Measurements from ENCODE around the gene TMLHE.
"Not testable (repeated sequence)": the region's sequence is repeated elsewhere in the genome, so short reads cannot be mapped to it uniquely, and the experiment has no call there.

The TMLHE gene

DNA sequence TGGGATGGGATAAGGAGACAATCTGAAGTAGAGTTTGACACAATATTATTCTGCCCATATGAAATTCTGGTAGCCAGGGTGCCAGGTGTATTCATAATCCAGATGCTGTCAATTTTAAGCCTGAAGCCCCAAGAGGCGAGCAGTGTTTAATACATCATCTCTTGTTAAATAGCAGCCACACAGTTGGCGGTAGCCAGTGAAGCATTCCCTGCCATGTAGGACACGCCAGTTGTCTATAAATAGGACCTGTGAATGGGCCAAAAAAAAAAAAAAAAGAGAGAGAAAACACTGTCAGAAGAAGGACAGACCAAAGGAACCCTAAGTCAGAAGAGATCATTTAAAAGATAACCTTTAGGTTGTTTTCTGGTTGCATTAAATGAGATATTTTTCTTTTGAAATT, 121.3 kb downstream of the TMLHE start:
- DNase-seq: not testable (repeated sequence)

DNA sequence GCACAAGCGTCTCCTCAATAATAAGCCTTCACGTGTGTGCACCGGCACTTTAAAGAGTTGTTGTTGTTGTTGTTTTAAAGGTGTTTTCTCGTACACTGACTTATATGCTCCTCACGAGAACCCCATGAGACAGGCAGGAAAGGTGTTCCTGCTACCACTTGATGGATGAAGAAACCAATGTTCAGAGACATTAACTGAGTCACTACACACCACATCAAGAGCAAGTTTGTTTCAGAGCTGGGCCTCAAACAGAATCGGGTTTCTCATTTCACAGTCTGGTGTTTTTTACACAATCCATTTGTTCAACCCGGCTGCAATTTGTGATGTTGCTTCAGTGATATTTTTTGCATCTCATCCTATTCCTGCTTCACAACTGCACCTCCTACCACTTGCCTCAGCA, 135.6 kb downstream of the TMLHE start:
- not testable (repeated sequence) for DNase-seq

DNA sequence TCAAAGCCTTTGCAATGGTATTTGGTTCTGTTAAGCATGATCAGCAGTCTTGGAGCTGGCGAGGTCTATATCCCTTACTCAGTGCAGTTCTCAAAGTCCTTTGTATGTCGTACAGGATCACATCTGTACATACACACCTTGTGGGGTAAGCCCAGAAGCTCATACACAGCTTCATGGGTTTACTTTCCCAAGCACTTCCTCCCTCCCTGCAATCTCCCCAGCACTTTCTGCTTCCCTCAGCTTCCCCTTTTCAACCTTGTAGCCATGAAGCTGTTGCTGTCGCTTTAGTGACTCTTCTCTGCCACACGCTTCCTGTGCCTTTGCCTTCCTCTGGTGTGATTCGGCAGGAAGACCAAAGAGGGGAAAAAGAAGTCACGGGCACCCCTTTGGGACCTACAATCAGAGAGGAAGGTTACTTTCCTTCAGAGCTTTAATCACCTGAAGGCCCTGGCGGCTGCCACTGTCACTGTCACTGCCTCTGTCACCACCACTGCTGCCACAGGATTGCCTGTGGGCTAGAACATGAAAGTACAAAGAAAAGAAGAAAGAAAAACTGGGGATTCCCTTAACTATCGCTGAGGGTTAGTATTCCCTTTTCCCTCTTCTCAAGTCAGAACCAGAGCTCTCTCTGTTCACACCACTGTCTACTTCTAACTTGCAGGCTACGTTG, 146.3 kb downstream of the TMLHE start:
- DNase-seq: not testable (repeated sequence)

DNA sequence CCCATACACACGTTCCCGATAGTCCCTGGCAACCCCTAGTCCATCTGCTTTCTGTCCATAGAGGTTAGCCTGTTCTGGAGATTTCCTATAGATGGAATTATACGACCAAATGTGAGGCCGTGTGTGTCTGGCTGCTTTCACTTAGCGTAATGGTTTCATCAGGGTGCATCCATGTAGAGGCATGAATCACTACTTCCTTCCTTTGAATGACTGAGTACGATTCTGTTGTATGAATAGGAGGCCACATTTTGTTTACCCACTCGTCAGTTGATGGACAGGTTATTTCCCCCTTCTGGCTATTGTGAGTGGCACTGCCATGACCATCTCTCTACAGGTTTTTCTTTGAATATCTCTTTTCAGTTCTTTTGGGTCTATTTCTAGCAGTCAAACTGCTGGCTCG, 152.3 kb downstream of the TMLHE start:
- DNase-seq: not testable (repeated sequence)

DNA sequence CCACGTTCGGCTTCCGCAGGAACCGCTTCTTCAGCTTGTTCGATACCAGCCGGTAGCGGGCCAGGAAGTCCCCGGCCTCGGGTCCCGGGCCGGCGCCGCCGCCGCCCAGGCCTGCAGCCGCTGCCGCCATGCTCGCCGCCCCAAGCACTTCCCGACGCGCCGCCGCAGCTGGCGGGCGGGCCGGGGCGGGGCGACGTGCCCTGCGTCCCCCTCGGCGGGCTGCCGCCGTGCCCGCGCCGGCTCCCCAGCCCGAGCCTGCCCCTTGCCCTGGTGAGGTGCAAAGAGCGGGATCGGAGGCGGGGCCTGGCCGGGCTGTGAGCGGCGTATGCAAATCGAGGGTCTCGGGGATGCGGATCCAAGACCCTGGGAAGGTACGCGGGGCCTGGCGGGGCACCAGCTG, 154.3 kb downstream of the TMLHE start, which contains the start of gene F8A3:
F8A3 (minus strand) TSS at position 150 of the 400 bp plus-strand sequence; CDS start at position 130, 20 bp downstream.
- DNase-seq: not testable (repeated sequence)

DNA sequence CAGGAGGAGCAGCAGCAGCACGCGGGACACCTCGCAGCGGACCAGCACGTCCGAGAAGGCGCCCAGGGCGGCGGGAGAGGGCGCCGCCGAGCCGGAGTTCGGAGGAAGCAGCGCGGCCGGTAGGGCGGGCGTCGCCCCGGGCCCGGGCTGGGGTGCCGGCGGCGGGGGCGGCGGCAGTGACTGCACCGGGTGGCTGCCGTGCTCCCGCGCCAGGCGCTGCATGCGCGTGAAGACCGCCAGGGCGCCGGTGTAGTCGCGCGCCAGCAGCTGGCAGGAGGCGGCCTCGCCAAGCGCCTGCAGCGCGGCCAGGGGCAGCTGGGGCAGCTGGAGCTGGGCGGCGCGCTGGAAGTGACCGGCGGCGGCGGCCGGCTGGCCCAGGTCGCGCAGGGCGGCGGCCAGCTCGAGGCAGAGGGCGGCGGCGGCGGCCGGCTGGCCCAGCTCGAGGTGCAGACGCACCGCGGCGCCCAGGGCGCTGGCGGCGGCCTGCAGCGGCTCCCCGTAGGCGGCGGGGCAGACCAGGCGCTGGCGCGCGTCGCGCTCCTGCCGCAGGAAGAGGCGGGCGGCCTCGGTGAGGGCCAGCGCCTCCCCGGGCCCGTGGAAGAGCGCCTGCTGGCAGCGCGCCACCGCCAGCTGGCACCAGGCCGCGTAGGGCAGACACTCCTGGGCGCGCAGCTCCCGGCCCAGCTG, 154.8 kb downstream of the TMLHE start:
- not testable (repeated sequence) for DNase-seq

DNA sequence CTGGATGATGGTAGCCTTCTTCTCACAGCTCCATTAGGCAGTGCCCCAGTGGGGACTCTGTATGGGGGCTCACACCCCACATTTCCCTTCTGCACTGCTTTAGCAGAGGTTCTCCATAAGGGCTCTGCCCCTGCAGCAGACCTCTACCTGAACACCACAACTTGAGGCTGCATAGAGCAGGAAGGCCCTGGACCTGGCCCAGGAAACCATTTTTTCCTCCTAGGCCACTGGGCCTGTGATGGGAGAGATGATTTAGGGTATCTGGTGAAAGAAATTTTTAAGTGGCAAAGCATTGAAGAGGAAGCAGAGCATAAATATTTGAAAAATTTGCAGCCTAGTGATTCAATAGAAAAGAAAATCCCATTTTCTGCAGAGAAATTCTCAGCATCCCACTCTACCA, 171.7 kb downstream of the TMLHE start:
- no peak for DNase-seq
